Measurements from ENCODE around the gene NTSR1. TPM values are rescaled to one million over a fixed set of nuclear protein-coding genes. Genes with fewer than 3 reads are reported as not detected.

Gene NTSR1
- total RNA-seq, 4 donors from 2014 or later: 0.04 to 0.13 TPM; not detected in 2

DNA sequence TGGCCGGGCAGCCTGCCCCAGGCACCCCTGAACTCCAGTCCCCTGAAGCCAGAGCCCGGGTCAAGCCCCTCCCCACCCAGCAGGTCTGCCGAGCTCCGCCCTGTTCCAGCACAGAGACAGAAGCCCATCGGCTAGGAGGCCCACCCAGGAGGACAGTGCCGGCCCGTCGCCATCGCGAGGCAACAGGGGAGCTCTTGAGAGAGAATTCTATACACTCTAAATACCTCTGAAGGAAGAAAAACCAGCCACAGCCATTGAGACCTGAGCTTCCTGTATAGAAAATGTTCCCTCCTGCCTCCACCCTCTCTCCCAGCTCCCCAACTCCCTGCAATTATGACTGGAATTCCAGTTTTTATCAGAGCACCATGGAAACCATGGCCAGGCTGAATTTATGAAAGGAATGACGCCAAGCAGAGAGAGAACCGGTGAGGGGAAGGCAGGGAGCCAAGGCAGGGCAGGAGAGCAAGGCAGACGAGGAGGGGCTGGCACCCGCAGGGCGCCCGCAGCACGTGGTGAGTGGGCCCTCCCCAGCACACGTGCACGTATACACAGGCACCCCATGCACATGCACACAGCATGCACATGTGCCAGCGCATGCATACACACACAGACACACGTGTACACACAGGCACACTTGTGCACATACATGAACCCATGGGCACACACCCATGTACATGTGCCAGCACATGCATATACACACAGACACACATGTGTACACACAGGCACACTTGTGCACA, 60.1 kb downstream of the NTSR1 start:
- H3K36me3 ChIP-seq: no peaks in the 10 kb centered on the region
- in situ Hi-C loops (cut with MboI; ENCODE audit: low sequenced_read_pairs in 4 of 4): no loop called here
- H3K27ac ChIP-seq: no peak overlapping the region
- intact Hi-C loops (cut with DNase I; ENCODE audit: low total_unique reads): no loop called here
- H3K4me1 ChIP-seq: no peaks in the 10 kb centered on the region
- TF ChIP-seq, protein P1, sequence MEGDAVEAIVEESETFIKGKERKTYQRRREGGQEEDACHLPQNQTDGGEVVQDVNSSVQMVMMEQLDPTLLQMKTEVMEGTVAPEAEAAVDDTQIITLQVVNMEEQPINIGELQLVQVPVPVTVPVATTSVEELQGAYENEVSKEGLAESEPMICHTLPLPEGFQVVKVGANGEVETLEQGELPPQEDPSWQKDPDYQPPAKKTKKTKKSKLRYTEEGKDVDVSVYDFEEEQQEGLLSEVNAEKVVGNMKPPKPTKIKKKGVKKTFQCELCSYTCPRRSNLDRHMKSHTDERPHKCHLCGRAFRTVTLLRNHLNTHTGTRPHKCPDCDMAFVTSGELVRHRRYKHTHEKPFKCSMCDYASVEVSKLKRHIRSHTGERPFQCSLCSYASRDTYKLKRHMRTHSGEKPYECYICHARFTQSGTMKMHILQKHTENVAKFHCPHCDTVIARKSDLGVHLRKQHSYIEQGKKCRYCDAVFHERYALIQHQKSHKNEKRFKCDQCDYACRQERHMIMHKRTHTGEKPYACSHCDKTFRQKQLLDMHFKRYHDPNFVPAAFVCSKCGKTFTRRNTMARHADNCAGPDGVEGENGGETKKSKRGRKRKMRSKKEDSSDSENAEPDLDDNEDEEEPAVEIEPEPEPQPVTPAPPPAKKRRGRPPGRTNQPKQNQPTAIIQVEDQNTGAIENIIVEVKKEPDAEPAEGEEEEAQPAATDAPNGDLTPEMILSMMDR (IDR thresholded peaks at IDR 0.05 in 4 of 5, conservative IDR thresholded peaks at IDR 0.05 in 1 of 5): no peak
- no peak for TF ChIP-seq POLR2A (IDR thresholded peaks at IDR 0.05)
- no peaks in the 10 kb centered on the region for H3K9me3 ChIP-seq
- peaks cover 31 to 46% (median 34%) of the 10 kb centered on the region in 3 donors for H3K27me3 ChIP-seq
- DNase-seq: no peak
- H3K4me3 ChIP-seq: no peak overlapping the region
- ATAC-seq: no peak

DNA sequence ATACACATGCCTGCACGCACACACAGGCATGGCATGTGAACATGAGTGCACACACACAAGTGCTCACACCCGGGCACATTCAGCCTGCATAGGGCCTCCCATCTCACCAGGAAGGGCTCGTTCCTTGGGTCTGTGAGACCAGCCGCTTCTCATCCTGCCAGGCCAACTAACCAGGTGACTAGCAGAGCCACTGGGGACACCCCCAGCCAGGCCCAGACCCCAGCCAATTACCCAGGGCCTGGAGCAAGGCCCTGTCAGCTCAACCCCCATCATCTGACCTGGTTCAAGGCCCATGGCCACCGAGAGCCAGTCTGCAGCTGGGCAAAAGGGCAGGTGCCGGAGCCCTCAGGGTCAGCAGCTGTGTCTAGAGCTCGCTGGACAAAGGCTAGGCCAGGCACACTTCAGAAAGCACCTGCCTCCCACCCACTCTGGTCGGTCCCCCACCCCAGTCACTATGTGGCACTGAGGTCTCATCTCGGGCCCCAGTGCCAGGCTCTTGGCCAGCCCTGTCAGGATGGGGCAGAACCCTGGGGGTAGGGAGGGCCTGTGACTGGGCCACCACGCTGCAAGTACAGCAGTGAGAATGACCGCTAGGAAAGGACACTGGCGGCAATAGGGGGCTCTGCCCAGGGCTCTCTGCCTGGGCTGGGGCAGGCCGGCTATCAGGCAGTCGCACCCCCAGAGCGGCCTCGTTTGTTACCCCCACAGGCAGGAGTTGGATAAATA, 60.9 kb downstream of the NTSR1 start:
- intact Hi-C loops (cut with DNase I; ENCODE audit: low total_unique reads) (no loop called here), in situ Hi-C loops (cut with MboI; ENCODE audit: low sequenced_read_pairs in 4 of 4) (no loop called here)
- TF ChIP-seq, protein P1 (IDR thresholded peaks at IDR 0.05 in 4 of 5, conservative IDR thresholded peaks at IDR 0.05 in 1 of 5): no peak
- no peak for TF ChIP-seq POLR2A (IDR thresholded peaks at IDR 0.05)

DNA sequence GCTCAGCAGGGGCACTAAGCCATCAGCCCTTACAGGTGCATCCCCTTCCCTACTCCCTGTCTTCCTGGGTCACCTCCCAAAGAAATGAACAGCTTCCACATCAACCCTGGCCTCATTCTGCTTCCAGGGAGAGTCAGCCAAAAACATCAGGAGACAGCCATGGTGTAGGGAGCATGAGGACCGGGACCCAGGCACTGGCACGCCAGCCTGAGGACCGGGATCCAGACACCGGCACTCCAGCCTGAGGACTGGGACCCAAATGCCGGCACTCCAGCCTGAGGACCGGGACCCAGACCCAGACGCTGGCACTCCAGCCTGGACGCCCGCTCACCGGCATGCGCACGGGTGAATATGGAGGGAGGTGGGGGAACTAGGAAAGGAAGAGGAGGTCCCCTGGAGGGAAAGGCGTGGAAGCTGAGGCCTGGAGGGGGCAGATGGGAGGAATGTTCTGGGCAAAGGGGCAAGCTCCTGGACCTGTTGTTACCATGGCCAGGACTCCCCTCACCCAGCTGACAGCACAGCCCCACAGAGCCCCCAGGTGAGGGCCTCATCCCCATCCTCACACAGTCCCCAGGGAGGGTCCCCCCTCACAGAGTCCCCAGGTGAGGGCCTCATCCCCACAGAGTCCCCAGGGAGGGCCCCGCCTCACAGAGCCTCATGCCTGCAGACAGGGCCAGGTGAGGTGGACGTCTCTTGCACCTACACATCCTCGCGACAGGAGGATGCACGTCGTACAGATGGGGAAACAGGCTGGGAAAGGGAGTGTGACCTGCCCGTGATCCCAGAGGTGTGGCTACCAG, 61.7 kb downstream of the NTSR1 start:
- Histone ChIP-seq H3K36me3 (no peaks in the 10 kb centered on the region), H3K27ac (no peak overlapping the region), H3K9me3 (no peaks in the 10 kb centered on the region), H3K27me3 (peaks cover 37 to 40% (median 38%) of the 10 kb centered on the region in 3 donors), H3K4me3 (no peak overlapping the region), H3K4me1 (no peaks in the 10 kb centered on the region)
- in situ Hi-C loops (cut with MboI; ENCODE audit: low sequenced_read_pairs in 4 of 4) (no loop called here), intact Hi-C loops (cut with DNase I; ENCODE audit: low total_unique reads) (no loop called here)
- no peak for DNase-seq
- ATAC-seq: no peak
- TF ChIP-seq, protein P1 (IDR thresholded peaks at IDR 0.05 in 4 of 5, conservative IDR thresholded peaks at IDR 0.05 in 1 of 5): no peak
- no peak for TF ChIP-seq POLR2A (IDR thresholded peaks at IDR 0.05)

More for the DNA sequence above, 60.9 kb downstream of the NTSR1 start:
- DNase-seq: no peak
- Histone ChIP-seq H3K4me3 (no peak overlapping the region), H3K36me3 (no peaks in the 10 kb centered on the region), H3K9me3 (no peaks in the 10 kb centered on the region), H3K27ac (no peak overlapping the region), H3K27me3 (peaks cover 37 to 46% (median 37%) of the 10 kb centered on the region in 3 donors), H3K4me1 (no peaks in the 10 kb centered on the region)
- no peak for ATAC-seq

DNA sequence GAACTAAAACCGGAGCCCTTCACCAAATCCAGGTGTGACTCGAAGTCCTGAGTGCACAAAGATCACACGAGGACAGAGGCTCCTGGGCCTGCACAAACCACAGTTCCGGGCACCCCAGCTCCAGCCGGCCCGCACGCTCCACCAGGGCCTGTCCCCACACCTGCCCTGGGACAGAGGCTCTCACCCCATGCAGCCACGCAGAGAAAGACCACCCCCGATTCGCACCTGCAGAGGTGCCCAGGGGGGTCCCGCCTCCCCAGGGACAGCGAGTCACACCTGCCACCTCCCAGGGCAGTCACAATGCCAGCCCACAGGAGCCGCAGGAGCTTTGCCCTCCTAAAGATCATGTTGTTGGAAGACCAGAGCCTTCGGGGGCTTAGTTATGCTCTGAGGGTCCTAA, 62.3 kb downstream of the NTSR1 start:
- Histone ChIP-seq H3K36me3 (no peaks in the 10 kb centered on the region), H3K9me3 (no peaks in the 10 kb centered on the region), H3K4me1 (no peaks in the 10 kb centered on the region), H3K27ac (no peak overlapping the region), H3K27me3 (peaks cover 32 to 35% (median 34%) of the 10 kb centered on the region in 3 donors), H3K4me3 (no peak overlapping the region)
- in situ Hi-C loops (cut with MboI; ENCODE audit: low sequenced_read_pairs in 4 of 4): no loop called here
- DNase-seq: no peak
- intact Hi-C loops (cut with DNase I; ENCODE audit: low total_unique reads): no loop called here
- no peak for TF ChIP-seq POLR2A (IDR thresholded peaks at IDR 0.05)
- TF ChIP-seq, protein P1 (IDR thresholded peaks at IDR 0.05 in 4 of 5, conservative IDR thresholded peaks at IDR 0.05 in 1 of 5): no peak
- no peak for ATAC-seq
